Measurements from ENCODE around the gene LAPTM5. TPM values are rescaled to one million over a fixed set of nuclear protein-coding genes. Genes with fewer than 3 reads are reported as not detected.

The LAPTM5 gene
- total and polyA plus RNA-seq, 8 donors = 4.6 to 48.4 (median 35.4) TPM

DNA sequence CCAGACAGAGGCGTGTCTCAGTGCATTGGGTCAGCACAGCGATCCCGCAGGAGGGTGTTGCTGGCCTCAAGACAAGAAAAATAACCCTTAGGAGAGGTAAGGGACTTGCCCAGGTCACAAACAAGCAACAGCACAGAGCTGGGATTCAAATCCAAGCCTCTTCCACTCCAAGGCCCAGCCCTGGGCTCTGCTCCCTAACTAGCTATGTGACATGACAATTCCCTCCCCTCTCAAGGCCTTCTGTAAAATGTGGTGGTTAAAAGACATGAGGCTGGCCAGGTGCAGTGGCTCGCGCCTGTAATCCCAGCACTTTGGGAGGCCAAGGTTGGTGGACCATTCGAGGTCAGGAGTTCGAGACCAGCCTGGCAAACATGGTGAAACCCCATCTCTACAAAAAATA lies 28.1 kb upstream of the LAPTM5 start:
- no peak for DNase-seq
- H3K4me1 ChIP-seq = peaks cover 4 to 14% (median 9%) of the 10 kb centered on the region in 4 donors
- H3K9me3 ChIP-seq = no peaks in the 10 kb centered on the region
- 81 to 86% (median 83%) methylated on average over 7 of the region's 7 CpGs for WGBS, 5 donors
- intact Hi-C loops (cut with DNase I; ENCODE audit: low total_unique reads) = no loop called here
- TF ChIP-seq EP300 (IDR thresholded peaks at IDR 0.05) = no peak
- TF ChIP-seq, protein P1, sequence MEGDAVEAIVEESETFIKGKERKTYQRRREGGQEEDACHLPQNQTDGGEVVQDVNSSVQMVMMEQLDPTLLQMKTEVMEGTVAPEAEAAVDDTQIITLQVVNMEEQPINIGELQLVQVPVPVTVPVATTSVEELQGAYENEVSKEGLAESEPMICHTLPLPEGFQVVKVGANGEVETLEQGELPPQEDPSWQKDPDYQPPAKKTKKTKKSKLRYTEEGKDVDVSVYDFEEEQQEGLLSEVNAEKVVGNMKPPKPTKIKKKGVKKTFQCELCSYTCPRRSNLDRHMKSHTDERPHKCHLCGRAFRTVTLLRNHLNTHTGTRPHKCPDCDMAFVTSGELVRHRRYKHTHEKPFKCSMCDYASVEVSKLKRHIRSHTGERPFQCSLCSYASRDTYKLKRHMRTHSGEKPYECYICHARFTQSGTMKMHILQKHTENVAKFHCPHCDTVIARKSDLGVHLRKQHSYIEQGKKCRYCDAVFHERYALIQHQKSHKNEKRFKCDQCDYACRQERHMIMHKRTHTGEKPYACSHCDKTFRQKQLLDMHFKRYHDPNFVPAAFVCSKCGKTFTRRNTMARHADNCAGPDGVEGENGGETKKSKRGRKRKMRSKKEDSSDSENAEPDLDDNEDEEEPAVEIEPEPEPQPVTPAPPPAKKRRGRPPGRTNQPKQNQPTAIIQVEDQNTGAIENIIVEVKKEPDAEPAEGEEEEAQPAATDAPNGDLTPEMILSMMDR (IDR thresholded peaks at IDR 0.05) = no peak
- TF ChIP-seq POLR2A (IDR thresholded peaks at IDR 0.05) = no peak
- TF ChIP-seq POLR2AphosphoS5 (IDR thresholded peaks at IDR 0.05) = no peak
- no peak overlapping the region for H3K27ac ChIP-seq
- H3K27me3 ChIP-seq = peaks cover 0 to 32% (median 0%) of the 10 kb centered on the region in 3 donors
- no peak overlapping the region for H3K4me3 ChIP-seq
- H3K36me3 ChIP-seq = no peaks in the 10 kb centered on the region

- Histone ChIP-seq H3K27ac (no peak overlapping the region), H3K36me3 (no peaks in the 10 kb centered on the region), H3K4me1 (peaks cover 4 to 14% (median 9%) of the 10 kb centered on the region in 4 donors), H3K4me3 (no peak overlapping the region), H3K27me3 (peaks cover 0 to 32% (median 0%) of the 10 kb centered on the region in 3 donors), H3K9me3 (no peaks in the 10 kb centered on the region)
- no peak for DNase-seq
- intact Hi-C loops (cut with DNase I; ENCODE audit: low total_unique reads) = no loop called here
- 84 to 93% (median 91%) methylated on average over 6 to 7 of the region's 7 CpGs for WGBS, 5 donors
- TF ChIP-seq POLR2A (IDR thresholded peaks at IDR 0.05) (no peak), EP300 (IDR thresholded peaks at IDR 0.05) (no peak), POLR2AphosphoS5 (IDR thresholded peaks at IDR 0.05) (no peak)
- TF ChIP-seq, protein P1 (IDR thresholded peaks at IDR 0.05) = no peak
Measured at GRCh38 chr1:30785181-30785580, 27.6 kb upstream of the LAPTM5 start.

DNA sequence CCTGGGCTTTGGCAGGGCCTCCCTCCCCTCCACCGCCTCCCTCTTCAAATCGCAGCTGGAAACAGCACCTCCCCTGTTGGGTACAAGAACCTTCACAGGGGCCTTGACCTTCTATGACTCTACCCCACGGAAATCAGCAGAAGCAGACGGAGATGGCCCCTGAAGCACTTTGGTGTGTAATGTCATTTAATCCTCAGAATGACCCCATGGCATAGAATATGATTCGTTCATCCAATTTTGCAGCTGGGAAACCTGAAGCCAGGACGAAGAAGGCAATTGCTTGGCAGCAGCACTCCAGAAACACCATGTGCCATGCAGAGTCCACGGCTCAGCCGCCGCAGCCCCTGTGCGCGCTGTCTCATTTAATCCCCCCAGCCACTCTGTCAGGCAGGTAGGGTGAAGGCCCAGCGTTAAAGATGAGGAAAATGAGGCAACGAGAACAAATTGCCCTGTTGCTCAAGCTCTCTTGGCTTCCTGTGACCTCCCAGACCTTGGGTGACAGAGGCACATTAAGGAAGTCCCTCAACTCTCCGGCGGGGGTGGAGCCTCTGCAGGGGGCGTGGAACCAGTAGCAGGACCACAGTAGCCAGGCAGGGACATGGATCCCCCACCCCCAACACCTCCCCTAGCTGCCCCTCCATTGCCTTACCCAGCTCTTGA lies 25.8 kb upstream of the LAPTM5 start:
- no peak for DNase-seq
- WGBS, 5 donors = 62 to 72% (median 70%) methylated on average over 10 to 16 of the region's 16 CpGs

GRCh38 chr1:30782361-30783255 lies 25.0 kb upstream of the LAPTM5 start:
- Histone ChIP-seq H3K27me3 (peaks cover 0 to 10% (median 0%) of the 10 kb centered on the region in 3 donors), H3K36me3 (no peaks in the 10 kb centered on the region), H3K4me3 (no peak overlapping the region), H3K4me1 (peaks cover 4 to 20% (median 9%) of the 10 kb centered on the region in 4 donors), H3K27ac (no peak overlapping the region), H3K9me3 (no peaks in the 10 kb centered on the region)
- TF ChIP-seq POLR2AphosphoS5 (IDR thresholded peaks at IDR 0.05) (peak in 1 of 3 donors; percentile 27), POLR2A (IDR thresholded peaks at IDR 0.05) (no peak), EP300 (IDR thresholded peaks at IDR 0.05) (no peak)
- TF ChIP-seq, protein P1 (IDR thresholded peaks at IDR 0.05) = peak in 5 of 7 experiments; percentile 55 to 90 (median 77)
- DNase-seq = peak; percentile 73 to 88
- intact Hi-C loops (cut with DNase I; ENCODE audit: low total_unique reads) = loop anchor here (5.0 kb wide), 1 partner anchor 130 kb away; no protein-coding TSS in a partner anchor
- 14 to 24% (median 18%) methylated on average over 17 to 25 of the region's 25 CpGs for WGBS, 5 donors

More for the DNA sequence above, 25.8 kb upstream of the LAPTM5 start:
- TF ChIP-seq, protein P1 (IDR thresholded peaks at IDR 0.05) = no peak
- TF ChIP-seq POLR2A (IDR thresholded peaks at IDR 0.05) (no peak), POLR2AphosphoS5 (IDR thresholded peaks at IDR 0.05) (no peak), EP300 (IDR thresholded peaks at IDR 0.05) (no peak)
- Histone ChIP-seq H3K36me3 (no peaks in the 10 kb centered on the region), H3K4me3 (no peak overlapping the region), H3K9me3 (no peaks in the 10 kb centered on the region), H3K4me1 (peaks cover 4 to 20% (median 9%) of the 10 kb centered on the region in 4 donors), H3K27me3 (peaks cover 0 to 16% (median 0%) of the 10 kb centered on the region in 3 donors), H3K27ac (no peak overlapping the region)
- intact Hi-C loops (cut with DNase I; ENCODE audit: low total_unique reads) = loop anchor here (5.0 kb wide), 1 partner anchor 129 kb away; no protein-coding TSS in a partner anchor
